ENCODE data around the gene OR5M11. TPM values are rescaled to one million over a fixed set of nuclear protein-coding genes. Genes with fewer than 3 reads are reported as not detected.
A peak's percentile ranks its signal among the peaks of the same experiment; 100 is the strongest.

The OR5M11 gene
- total RNA-seq, 8 experiments from 2014 or later: 0.28 TPM; not detected in 7

DNA sequence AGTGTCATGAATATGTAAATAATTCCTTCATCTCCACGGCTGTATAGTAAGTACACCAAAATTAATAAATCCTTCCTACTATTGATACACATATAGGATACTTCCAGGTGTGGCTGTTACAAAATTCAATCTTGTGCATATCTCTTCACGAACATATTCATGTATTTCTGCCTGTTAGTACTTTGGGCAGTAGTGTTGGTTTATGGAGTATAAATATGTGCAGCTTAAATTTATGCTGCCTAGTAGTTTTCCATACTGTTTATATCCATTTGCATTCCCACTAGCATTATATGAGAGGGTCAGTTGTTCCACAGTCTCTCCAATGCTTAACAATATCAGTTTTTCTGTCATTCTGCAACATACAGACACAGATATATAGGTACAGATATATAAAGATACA, 47.9 kb downstream of the OR5M11 start:
- Histone ChIP-seq H3K27ac (no peak overlapping the region), H3K4me3 (no peak overlapping the region), H3K4me1 (replicated peaks in 1 of 2) (no peaks in the 10 kb centered on the region)
- WGBS, 10 experiments: 0 to 100% (median 60%) methylated on average over 1 to 2 of the region's 2 CpGs
- peak in 2 of 8 experiments; percentile 33 to 94 for ATAC-seq (replicated peaks in 6 of 8)
- in situ Hi-C loops (cut with MboI; ENCODE audit: low pct_unique_long_range_greater_than_20kb in 2 of 9, low sequenced_read_pairs in 9 of 9, unreplicated experiment in 9 of 9): no loop called here

Other genes with a start within 250 kb of the OR5M11 start
- gene OR8K3, start 228.1 kb downstream of the OR5M11 start, total RNA-seq: not detected
- gene OR8K1, start 197.2 kb downstream of the OR5M11 start, total RNA-seq: not detected
- gene OR8J1, start 189.0 kb downstream of the OR5M11 start, total RNA-seq: under 1 TPM in 1 of 8 experiments, not detected in 7; 0.33 TPM
- under 1 TPM in 1 of 8 experiments, not detected in 7; 0.33 TPM for gene OR8U1, start 167.6 kb downstream of the OR5M11 start, total RNA-seq
- not detected for gene OR5AL1, start 130.6 kb downstream of the OR5M11 start, total RNA-seq
- not detected for gene OR5M3, start 69.9 kb downstream of the OR5M11 start, total RNA-seq
- gene OR5M8, start 51.9 kb downstream of the OR5M11 start, total RNA-seq: not detected
- under 1 TPM in 1 of 8 experiments, not detected in 7; 0.66 TPM for gene OR5M10, start 34.5 kb upstream of the OR5M11 start, total RNA-seq
- gene OR5M1, start 71.6 kb upstream of the OR5M11 start, total RNA-seq: under 1 TPM in 3 of 8 experiments, not detected in 5; under 0.01 to 0.49 (median 0.28) TPM
- gene OR5AP2, start 99.2 kb upstream of the OR5M11 start, total RNA-seq: under 1 TPM in 2 of 8 experiments, not detected in 6; 0.11 to 0.90 TPM
- under 1 TPM in 4 of 8 experiments, not detected in 4; 0.11 to 0.73 (median 0.42) TPM for gene OR5AR1, start 120.4 kb upstream of the OR5M11 start, total RNA-seq
- gene OR9G1, start 155.8 kb upstream of the OR5M11 start, total RNA-seq: 1 to 10 TPM in 2 of 8 experiments, under 1 TPM in 3, not detected in 3; 0.18 to 2.1 (median 0.49) TPM
- under 1 TPM in 2 of 8 experiments, not detected in 6; 0.05 to 0.21 TPM for gene OR9G4, start 205.4 kb upstream of the OR5M11 start, total RNA-seq